Measurements from ENCODE around the gene ZNF407. TPM values are rescaled to one million over a fixed set of nuclear protein-coding genes. Genes with fewer than 3 reads are reported as not detected.

ZNF407 gene
- polyA plus RNA-seq, 1 experiment, result 5.8 TPM

GRCh38 chr18:74935434-74935833 lies 337.8 kb downstream of the ZNF407 start:
- CTCF ChIA-PET, result no interaction called here

GRCh38 chr18:74936343-74936742 lies 338.7 kb downstream of the ZNF407 start:
- ChIA-PET CTCF (no interaction called here), POLR2A (no interaction called here)
- H3K9me3 ChIP-seq (ENCODE audit: control insufficient read depth, insufficient read depth, low read length), result no peaks in the 10 kb centered on the region
- no peaks in the 10 kb centered on the region for H3K27me3 ChIP-seq (ENCODE audit: control insufficient read depth, insufficient read depth, low read length)
- DNase-seq (ENCODE audit: low read depth, low spot score), result no peak
- no peak overlapping the region for H3K27ac ChIP-seq (ENCODE audit: low read depth, low read length)
- no peak overlapping the region for H3K4me3 ChIP-seq (ENCODE audit: low read depth, low read length)
- TF ChIP-seq CTCF (IDR thresholded peaks at IDR 0.05; ENCODE audit: low read depth, low read length), result no peak

More at GRCh38 chr18:74935434-74935833, 337.8 kb downstream of the ZNF407 start:
- no peaks in the 10 kb centered on the region for H3K27me3 ChIP-seq (ENCODE audit: control insufficient read depth, insufficient read depth, low read length)
- POLR2A ChIA-PET, result no interaction called here
- no peak overlapping the region for H3K4me3 ChIP-seq (ENCODE audit: low read depth, low read length)
- no peak for TF ChIP-seq CTCF (IDR thresholded peaks at IDR 0.05; ENCODE audit: low read depth, low read length)
- H3K27ac ChIP-seq (ENCODE audit: low read depth, low read length), result no peak overlapping the region
- no peak for DNase-seq (ENCODE audit: low read depth, low spot score)
- no peaks in the 10 kb centered on the region for H3K9me3 ChIP-seq (ENCODE audit: control insufficient read depth, insufficient read depth, low read length)

DNA sequence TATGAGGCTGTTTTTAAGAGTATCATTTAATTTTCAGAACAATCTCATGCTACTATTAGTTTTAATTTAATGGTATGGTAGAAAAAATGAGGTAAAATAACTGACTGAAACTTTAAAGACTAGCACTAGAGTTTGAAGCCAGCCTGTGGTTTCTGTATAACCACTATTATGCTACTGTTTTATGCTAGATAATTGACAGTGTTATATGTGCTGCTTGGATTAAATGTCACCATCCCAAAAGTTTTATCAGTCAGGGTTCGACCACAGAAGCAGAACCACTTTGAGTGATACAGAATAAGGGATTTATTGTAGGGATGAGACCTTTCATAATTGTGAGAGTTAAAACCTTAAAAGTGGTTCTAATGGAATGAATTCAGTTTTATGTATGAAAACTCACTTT lies 339.6 kb downstream of the ZNF407 start:
- Histone ChIP-seq H3K9me3 (ENCODE audit: control insufficient read depth, insufficient read depth, low read length) (no peaks in the 10 kb centered on the region), H3K27me3 (ENCODE audit: control insufficient read depth, insufficient read depth, low read length) (no peaks in the 10 kb centered on the region), H3K27ac (ENCODE audit: low read depth, low read length) (no peak overlapping the region), H3K4me3 (ENCODE audit: low read depth, low read length) (no peak overlapping the region)
- ChIA-PET POLR2A (no interaction called here), CTCF (no interaction called here)
- DNase-seq (ENCODE audit: low read depth, low spot score), result no peak
- no peak for TF ChIP-seq CTCF (IDR thresholded peaks at IDR 0.05; ENCODE audit: low read depth, low read length)

GRCh38 chr18:74940856-74941255 lies 343.2 kb downstream of the ZNF407 start:
- POLR2A ChIA-PET, result no interaction called here
- Histone ChIP-seq H3K9me3 (ENCODE audit: control insufficient read depth, insufficient read depth, low read length) (no peaks in the 10 kb centered on the region), H3K27me3 (ENCODE audit: control insufficient read depth, insufficient read depth, low read length) (no peaks in the 10 kb centered on the region), H3K27ac (ENCODE audit: low read depth, low read length) (no peak overlapping the region), H3K4me3 (ENCODE audit: low read depth, low read length) (no peak overlapping the region)
- DNase-seq (ENCODE audit: low read depth, low spot score), result no peak
- no peak for TF ChIP-seq CTCF (IDR thresholded peaks at IDR 0.05; ENCODE audit: low read depth, low read length)
- CTCF ChIA-PET, result interaction anchor here (0.6 kb wide), 1 partner anchor 15 kb away, joined by 4 read pairs; no protein-coding TSS in a partner anchor

GRCh38 chr18:74942319-74942910 lies 344.7 kb downstream of the ZNF407 start:
- no peak for TF ChIP-seq CTCF (IDR thresholded peaks at IDR 0.05; ENCODE audit: low read depth, low read length)
- ChIA-PET POLR2A (no interaction called here), CTCF (interaction anchor here (1.0 kb wide), 1 partner anchor 536 kb away, joined by 3 read pairs; no protein-coding TSS in a partner anchor)
- Histone ChIP-seq H3K27me3 (ENCODE audit: control insufficient read depth, insufficient read depth, low read length) (no peaks in the 10 kb centered on the region), H3K4me3 (ENCODE audit: low read depth, low read length) (no peak overlapping the region), H3K9me3 (ENCODE audit: control insufficient read depth, insufficient read depth, low read length) (no peaks in the 10 kb centered on the region), H3K27ac (ENCODE audit: low read depth, low read length) (peak overlapping the region; percentile 32)
- DNase-seq (ENCODE audit: low read depth, low spot score), result no peak
